Neural cell (in vitro differentiated cells): Measurements from ENCODE around the gene TCEAL8.

Source experiments
- EP300 ChIP-seq: fragments of 450-650 bp; conservative IDR thresholded peaks from 2 replicates; pipeline ENCODE4 v1.6.1; 2014; ENCODE audit warnings: antibody characterized with exemption, mild to moderate bottlenecking, moderate library complexity; ENCODE audit not compliant: poor library complexity, severe bottlenecking
- EZH2 ChIP-seq: fragments of 200-600, 300-800 bp; shearing (Covaris generic), sonication (generic); IDR thresholded peaks from 2 replicates; pipeline ENCODE4 v1.6.1; 2014; ENCODE audit warnings: antibody characterized with exemption, low read length, borderline replicate concordance, mild to moderate bottlenecking; ENCODE audit not compliant: insufficient read depth, poor library complexity, severe bottlenecking
- TF ChIP-seq, protein P1 (sequence below): fragments of 450-650 bp; IDR thresholded peaks from 2 replicates; pipeline ENCODE4 v1.5.1; 2014; ENCODE audit warnings: antibody characterized with exemption, mild to moderate bottlenecking, moderate library complexity; ENCODE audit not compliant: poor library complexity, severe bottlenecking

DNA sequence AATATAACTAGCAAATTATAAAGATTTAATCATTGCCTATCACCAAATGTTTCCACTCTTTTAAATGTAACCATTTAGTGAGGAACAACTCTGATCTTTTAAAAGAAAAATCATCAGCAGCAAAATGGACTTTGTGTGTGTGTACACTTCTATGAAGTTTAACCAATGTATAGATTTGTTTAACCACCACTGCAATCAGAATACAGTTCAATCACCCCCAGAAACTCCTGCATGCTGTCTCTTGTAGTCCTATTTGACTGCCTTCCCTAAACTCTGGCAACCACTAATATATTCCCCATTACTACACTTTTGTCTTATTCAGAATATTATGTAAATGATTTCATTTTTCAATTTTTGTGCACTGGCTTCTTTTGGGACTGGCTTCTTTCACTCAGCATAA lies 1.7 kb upstream of the TCEAL8 start:
- TF ChIP-seq, protein P1, sequence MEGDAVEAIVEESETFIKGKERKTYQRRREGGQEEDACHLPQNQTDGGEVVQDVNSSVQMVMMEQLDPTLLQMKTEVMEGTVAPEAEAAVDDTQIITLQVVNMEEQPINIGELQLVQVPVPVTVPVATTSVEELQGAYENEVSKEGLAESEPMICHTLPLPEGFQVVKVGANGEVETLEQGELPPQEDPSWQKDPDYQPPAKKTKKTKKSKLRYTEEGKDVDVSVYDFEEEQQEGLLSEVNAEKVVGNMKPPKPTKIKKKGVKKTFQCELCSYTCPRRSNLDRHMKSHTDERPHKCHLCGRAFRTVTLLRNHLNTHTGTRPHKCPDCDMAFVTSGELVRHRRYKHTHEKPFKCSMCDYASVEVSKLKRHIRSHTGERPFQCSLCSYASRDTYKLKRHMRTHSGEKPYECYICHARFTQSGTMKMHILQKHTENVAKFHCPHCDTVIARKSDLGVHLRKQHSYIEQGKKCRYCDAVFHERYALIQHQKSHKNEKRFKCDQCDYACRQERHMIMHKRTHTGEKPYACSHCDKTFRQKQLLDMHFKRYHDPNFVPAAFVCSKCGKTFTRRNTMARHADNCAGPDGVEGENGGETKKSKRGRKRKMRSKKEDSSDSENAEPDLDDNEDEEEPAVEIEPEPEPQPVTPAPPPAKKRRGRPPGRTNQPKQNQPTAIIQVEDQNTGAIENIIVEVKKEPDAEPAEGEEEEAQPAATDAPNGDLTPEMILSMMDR: no peak
- TF ChIP-seq EP300: no peak
- TF ChIP-seq EZH2: no peak
